Esophagus squamous epithelium (tissue), 4 donors: Measurements from ENCODE around the gene TTYH3.
"Not testable (repeated sequence)": the region's sequence is repeated elsewhere in the genome, so short reads cannot be mapped to it uniquely, and the experiment has no call there.

ENCODE experiments used
- CTCF ChIP-seq, 6 experiments: fragments of 450-650 bp in 4 of 6; fragments of 200-600 bp in 2 of 6; sonication (generic) in 2 of 6; IDR thresholded peaks; one replicate each; pipeline ENCODE4 v1.5.1; 2016 to 2019; ENCODE audit warnings: antibody characterized with exemption in 6 of 6, mild to moderate bottlenecking in 4 of 6, moderate library complexity in 4 of 6
- POLR2A ChIP-seq, 4 donors: fragments of 450-650 bp; IDR thresholded peaks; one replicate each; pipeline ENCODE4 v1.6.1; 2017; ENCODE audit warnings: antibody characterized with exemption in 4 of 4, mild to moderate bottlenecking in 4 of 4, moderate library complexity in 3 of 4

GRCh38 chr7:2678454-2678853 is 46.7 kb downstream of the TTYH3 start:
- TF ChIP-seq CTCF, POLR2A (IDR thresholded peaks at IDR 0.05): not testable (repeated sequence)
